Neural cell (in vitro differentiated cells): ENCODE results near the gene DDX27.
A peak's percentile ranks its signal among the peaks of the same experiment; 100 is the strongest.

Source experiments
- EP300 ChIP-seq: fragments of 450-650 bp; conservative IDR thresholded peaks from 2 replicates; pipeline ENCODE4 v1.6.1; 2014; ENCODE audit warnings: antibody characterized with exemption, mild to moderate bottlenecking, moderate library complexity; ENCODE audit not compliant: poor library complexity, severe bottlenecking
- EZH2 ChIP-seq: fragments of 200-600, 300-800 bp; shearing (Covaris generic), sonication (generic); IDR thresholded peaks from 2 replicates; pipeline ENCODE4 v1.6.1; 2014; ENCODE audit warnings: antibody characterized with exemption, low read length, borderline replicate concordance, mild to moderate bottlenecking; ENCODE audit not compliant: insufficient read depth, poor library complexity, severe bottlenecking
- TF ChIP-seq, protein P1 (sequence below): fragments of 450-650 bp; IDR thresholded peaks from 2 replicates; pipeline ENCODE4 v1.5.1; 2014; ENCODE audit warnings: antibody characterized with exemption, mild to moderate bottlenecking, moderate library complexity; ENCODE audit not compliant: poor library complexity, severe bottlenecking
- TF ChIP-seq, protein P2 (sequence below): IDR thresholded peaks from 2 replicates; pipeline ENCODE4 v1.6.1; 2012; ENCODE audit warnings: borderline replicate concordance

DNA sequence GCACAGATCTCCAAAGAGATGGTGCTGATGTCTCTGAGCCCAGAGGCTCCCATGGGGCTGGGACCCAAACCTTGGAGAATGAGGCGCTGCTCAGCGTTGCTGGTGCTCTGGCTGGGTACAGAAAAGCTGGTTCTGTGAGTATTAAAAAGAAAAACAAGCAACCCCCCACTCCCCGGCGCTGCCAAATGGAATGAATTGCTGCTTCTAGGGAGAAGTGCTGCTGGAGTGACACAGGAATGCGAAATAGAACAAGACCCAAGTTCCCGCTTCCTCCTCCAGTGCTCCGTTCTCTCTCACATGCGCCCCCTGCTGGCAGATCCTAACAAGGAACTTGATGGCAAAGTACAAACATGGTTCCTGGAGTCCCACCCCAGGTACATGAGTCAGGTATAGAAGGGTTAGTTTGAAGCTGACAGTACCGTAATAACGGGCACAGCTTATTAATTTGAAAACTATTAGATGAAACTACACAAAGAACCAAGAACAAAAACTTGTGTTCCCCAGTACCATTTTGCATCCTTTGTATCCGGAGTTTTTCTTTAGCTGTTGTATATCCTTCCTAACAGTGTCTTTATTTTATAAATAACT is 2.1 kb upstream of the DDX27 start:
- TF ChIP-seq EP300 (no peak), EZH2 (no peak)
- TF ChIP-seq, protein P1, sequence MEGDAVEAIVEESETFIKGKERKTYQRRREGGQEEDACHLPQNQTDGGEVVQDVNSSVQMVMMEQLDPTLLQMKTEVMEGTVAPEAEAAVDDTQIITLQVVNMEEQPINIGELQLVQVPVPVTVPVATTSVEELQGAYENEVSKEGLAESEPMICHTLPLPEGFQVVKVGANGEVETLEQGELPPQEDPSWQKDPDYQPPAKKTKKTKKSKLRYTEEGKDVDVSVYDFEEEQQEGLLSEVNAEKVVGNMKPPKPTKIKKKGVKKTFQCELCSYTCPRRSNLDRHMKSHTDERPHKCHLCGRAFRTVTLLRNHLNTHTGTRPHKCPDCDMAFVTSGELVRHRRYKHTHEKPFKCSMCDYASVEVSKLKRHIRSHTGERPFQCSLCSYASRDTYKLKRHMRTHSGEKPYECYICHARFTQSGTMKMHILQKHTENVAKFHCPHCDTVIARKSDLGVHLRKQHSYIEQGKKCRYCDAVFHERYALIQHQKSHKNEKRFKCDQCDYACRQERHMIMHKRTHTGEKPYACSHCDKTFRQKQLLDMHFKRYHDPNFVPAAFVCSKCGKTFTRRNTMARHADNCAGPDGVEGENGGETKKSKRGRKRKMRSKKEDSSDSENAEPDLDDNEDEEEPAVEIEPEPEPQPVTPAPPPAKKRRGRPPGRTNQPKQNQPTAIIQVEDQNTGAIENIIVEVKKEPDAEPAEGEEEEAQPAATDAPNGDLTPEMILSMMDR: peak; percentile 77
- TF ChIP-seq, protein P2, sequence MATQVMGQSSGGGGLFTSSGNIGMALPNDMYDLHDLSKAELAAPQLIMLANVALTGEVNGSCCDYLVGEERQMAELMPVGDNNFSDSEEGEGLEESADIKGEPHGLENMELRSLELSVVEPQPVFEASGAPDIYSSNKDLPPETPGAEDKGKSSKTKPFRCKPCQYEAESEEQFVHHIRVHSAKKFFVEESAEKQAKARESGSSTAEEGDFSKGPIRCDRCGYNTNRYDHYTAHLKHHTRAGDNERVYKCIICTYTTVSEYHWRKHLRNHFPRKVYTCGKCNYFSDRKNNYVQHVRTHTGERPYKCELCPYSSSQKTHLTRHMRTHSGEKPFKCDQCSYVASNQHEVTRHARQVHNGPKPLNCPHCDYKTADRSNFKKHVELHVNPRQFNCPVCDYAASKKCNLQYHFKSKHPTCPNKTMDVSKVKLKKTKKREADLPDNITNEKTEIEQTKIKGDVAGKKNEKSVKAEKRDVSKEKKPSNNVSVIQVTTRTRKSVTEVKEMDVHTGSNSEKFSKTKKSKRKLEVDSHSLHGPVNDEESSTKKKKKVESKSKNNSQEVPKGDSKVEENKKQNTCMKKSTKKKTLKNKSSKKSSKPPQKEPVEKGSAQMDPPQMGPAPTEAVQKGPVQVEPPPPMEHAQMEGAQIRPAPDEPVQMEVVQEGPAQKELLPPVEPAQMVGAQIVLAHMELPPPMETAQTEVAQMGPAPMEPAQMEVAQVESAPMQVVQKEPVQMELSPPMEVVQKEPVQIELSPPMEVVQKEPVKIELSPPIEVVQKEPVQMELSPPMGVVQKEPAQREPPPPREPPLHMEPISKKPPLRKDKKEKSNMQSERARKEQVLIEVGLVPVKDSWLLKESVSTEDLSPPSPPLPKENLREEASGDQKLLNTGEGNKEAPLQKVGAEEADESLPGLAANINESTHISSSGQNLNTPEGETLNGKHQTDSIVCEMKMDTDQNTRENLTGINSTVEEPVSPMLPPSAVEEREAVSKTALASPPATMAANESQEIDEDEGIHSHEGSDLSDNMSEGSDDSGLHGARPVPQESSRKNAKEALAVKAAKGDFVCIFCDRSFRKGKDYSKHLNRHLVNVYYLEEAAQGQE: no peak
